Liver (tissue), 3 donors: Measurements from ENCODE around the gene CHRDL1.

ENCODE experiments used
- ATF3 ChIP-seq: IDR thresholded peaks from 2 replicates; pipeline ENCODE4 v1.6.1; 2016; ENCODE audit warnings: antibody characterized with exemption
- CTCF ChIP-seq: fragments of 150-350 bp; IDR thresholded peaks from 2 replicates; pipeline ENCODE4 v1.5.1; 2017; ENCODE audit warnings: improper control_type of control experiment, low read depth, low read length; ENCODE audit not compliant: missing input control
- FOXA1 ChIP-seq: IDR thresholded peaks from 2 replicates; pipeline ENCODE4 v1.6.1; 2016; ENCODE audit warnings: antibody characterized with exemption
- GABPA ChIP-seq, 2 donors: IDR thresholded peaks in 1 of 2; conservative IDR thresholded peaks in 1 of 2; 2 replicates each; pipeline ENCODE4 v1.6.1; 2016; ENCODE audit warnings: antibody characterized with exemption in 2 of 2, mild to moderate bottlenecking in 1 of 2, moderate library complexity in 1 of 2
- HNF4G ChIP-seq: IDR thresholded peaks from 2 replicates; pipeline ENCODE4 v1.6.1; 2016; ENCODE audit warnings: antibody characterized with exemption
- MAX ChIP-seq: IDR thresholded peaks from 2 replicates; pipeline ENCODE4 v1.6.1; 2016; ENCODE audit warnings: antibody characterized with exemption
- REST ChIP-seq: IDR thresholded peaks from 2 replicates; pipeline ENCODE4 v1.6.1; 2016; ENCODE audit warnings: antibody characterized with exemption, mild to moderate bottlenecking
- SP1 ChIP-seq: IDR thresholded peaks from 2 replicates; pipeline ENCODE4 v1.6.1; 2018; ENCODE audit warnings: antibody characterized with exemption, mild to moderate bottlenecking
- TAF1 ChIP-seq: conservative IDR thresholded peaks from 2 replicates; pipeline ENCODE4 v1.6.1; 2016; ENCODE audit warnings: antibody characterized with exemption, mild to moderate bottlenecking
- YY1 ChIP-seq: IDR thresholded peaks from 2 replicates; pipeline ENCODE4 v1.6.1; 2016; ENCODE audit warnings: antibody characterized with exemption, mild to moderate bottlenecking
- ZBTB33 ChIP-seq: IDR thresholded peaks from 2 replicates; pipeline ENCODE4 v1.6.1; 2016; ENCODE audit warnings: antibody characterized with exemption
- donor health status: healthy.
- donor health status: healthy.

GRCh38 chrX:110678591-110678990 lies 117.0 kb downstream of the CHRDL1 start:
- TF ChIP-seq CTCF (no peak), TAF1 (no peak), MAX (no peak), GABPA (IDR thresholded peaks at IDR 0.05 in 1 of 2, conservative IDR thresholded peaks at IDR 0.05 in 1 of 2) (no peak), ATF3 (no peak), HNF4G (no peak), ZBTB33 (no peak), FOXA1 (no peak), REST (no peak), SP1 (no peak), YY1 (no peak)
